H9 (cell line): ENCODE data around the gene SYNE3. TPM values are rescaled to one million over a fixed set of nuclear protein-coding genes. Genes with fewer than 3 reads are reported as not detected.

Source experiments
- DNase-seq: peaks from one replicate; pipeline ENCODE4 v3.0.0-alpha.2; 2017
- H2AFZ ChIP-seq: one replicate; pipeline ENCODE4 v1.6.1; 2013; ENCODE audit warnings: mild to moderate bottlenecking, low read length, control low read depth, moderate library complexity
- H2AK5ac ChIP-seq: 2 replicates; pipeline ENCODE4 v1.6.1; 2013; ENCODE audit warnings: low read length, control low read depth, mixed read lengths; ENCODE audit not compliant: insufficient read length
- H2BK120ac ChIP-seq: one replicate; pipeline ENCODE4 v1.6.1; 2013; ENCODE audit warnings: low read depth, mild to moderate bottlenecking, low read length, control low read depth, inconsistent platforms; ENCODE audit not compliant: poor library complexity, severe bottlenecking
- H2BK12ac ChIP-seq: 2 replicates; pipeline ENCODE4 v1.6.1; 2013; ENCODE audit warnings: low read length, control low read depth, mixed read lengths, low read depth; ENCODE audit not compliant: insufficient read length
- H2BK15ac ChIP-seq: 2 replicates; pipeline ENCODE4 v1.6.1; 2013; ENCODE audit warnings: low read depth, low read length, control low read depth
- H2BK20ac ChIP-seq: one replicate; pipeline ENCODE4 v1.6.1; 2013; ENCODE audit warnings: low read depth, mild to moderate bottlenecking, low read length, control low read depth, inconsistent platforms; ENCODE audit not compliant: poor library complexity, severe bottlenecking
- H2BK5ac ChIP-seq: 2 replicates; pipeline ENCODE4 v1.6.1; 2013; ENCODE audit warnings: low read length, control low read depth, mixed read lengths; ENCODE audit not compliant: insufficient read length
- H3K14ac ChIP-seq: 2 replicates; pipeline ENCODE4 v1.6.1; 2013; ENCODE audit warnings: low read length, control low read depth; ENCODE audit not compliant: insufficient read depth
- H3K18ac ChIP-seq: 2 replicates; pipeline ENCODE4 v1.6.1; 2013; ENCODE audit warnings: low read depth, mild to moderate bottlenecking, mixed read lengths, low read length, control low read depth; ENCODE audit not compliant: insufficient read length
- H3K23ac ChIP-seq: 2 replicates; pipeline ENCODE4 v1.6.1; 2013; ENCODE audit warnings: low read length, control low read depth, mixed read lengths, low read depth; ENCODE audit not compliant: insufficient read length
- H3K23me2 ChIP-seq: 2 replicates; pipeline ENCODE4 v1.6.1; 2013; ENCODE audit warnings: low read depth, mild to moderate bottlenecking, mixed read lengths, low read length, control low read depth; ENCODE audit not compliant: insufficient read length, poor library complexity, severe bottlenecking
- H3K27ac ChIP-seq: 2 replicates; pipeline ENCODE4 v1.5.1; 2013; ENCODE audit warnings: low read length, control low read depth, mixed read lengths, low read depth; ENCODE audit not compliant: insufficient read length
- H3K27me3 ChIP-seq: 2 replicates; pipeline ENCODE4 v1.6.1; 2013; ENCODE audit warnings: low read length, control low read depth, inconsistent platforms; ENCODE audit not compliant: insufficient read depth
- H3K4ac ChIP-seq: 2 replicates; pipeline ENCODE4 v1.6.1; 2013; ENCODE audit warnings: low read depth, mild to moderate bottlenecking, control low read depth, inconsistent platforms, low read length, moderate library complexity
- H3K4me1 ChIP-seq: 2 replicates; pipeline ENCODE4 v1.6.1; 2013; ENCODE audit warnings: low read length, control low read depth, inconsistent platforms; ENCODE audit not compliant: insufficient read depth
- H3K4me2 ChIP-seq: 2 replicates; pipeline ENCODE4 v1.6.1; 2013; ENCODE audit warnings: low read length, control low read depth, mixed read lengths; ENCODE audit not compliant: insufficient read length, insufficient read depth
- H3K56ac ChIP-seq: 2 replicates; pipeline ENCODE4 v1.6.1; 2013; ENCODE audit warnings: low read depth, mild to moderate bottlenecking, mixed read lengths, low read length, control low read depth; ENCODE audit not compliant: insufficient read length
- H3K79me1 ChIP-seq: 2 replicates; pipeline ENCODE4 v1.6.1; 2013; ENCODE audit warnings: low read depth, mild to moderate bottlenecking, moderate library complexity, low read length, control low read depth, inconsistent platforms; ENCODE audit not compliant: insufficient read depth, poor library complexity, severe bottlenecking
- H3K79me2 ChIP-seq: 2 replicates; pipeline ENCODE4 v1.6.1; 2013; ENCODE audit warnings: low read length, control low read depth, inconsistent platforms; ENCODE audit not compliant: insufficient read depth
- H3K9ac ChIP-seq: 2 replicates; pipeline ENCODE4 v1.6.1; 2013; ENCODE audit warnings: low read length, control low read depth, mixed read lengths; ENCODE audit not compliant: insufficient read length; ENCODE audit errors: extremely low read depth
- H3K9me3 ChIP-seq: one replicate; pipeline ENCODE4 v1.6.1; 2013; ENCODE audit warnings: low read depth, low read length, inconsistent platforms; ENCODE audit not compliant: control insufficient read depth
- H3T11ph ChIP-seq: one replicate; pipeline ENCODE4 v1.6.1; 2013; ENCODE audit warnings: mild to moderate bottlenecking, low read length, control low read depth, inconsistent platforms
- H4K20me1 ChIP-seq: one replicate; pipeline ENCODE4 v1.6.1; 2013; ENCODE audit not compliant: control insufficient read depth, insufficient read length, insufficient read depth
- H4K5ac ChIP-seq: 2 replicates; pipeline ENCODE4 v1.6.1; 2013; ENCODE audit warnings: low read depth, mild to moderate bottlenecking, mixed read lengths, low read length, control low read depth; ENCODE audit not compliant: insufficient read length
- H4K8ac ChIP-seq: replicated peaks from 2 replicates; pipeline ENCODE4 v1.6.1; 2013; ENCODE audit warnings: low read length, control low read depth, mixed read lengths, low read depth; ENCODE audit not compliant: insufficient read length
- H4K91ac ChIP-seq: 2 replicates; pipeline ENCODE4 v1.6.1; 2013; ENCODE audit warnings: low read depth, mild to moderate bottlenecking, moderate library complexity, mixed read lengths, low read length, control low read depth; ENCODE audit not compliant: insufficient read length
- H3K27ac Mint-ChIP-seq, 3 experiments: 2 replicates in 2 of 3; 3 replicates in 1 of 3; pipeline ENCODE4 v1.8.0; 2020 to 2021; ENCODE audit warnings: mixed read lengths in 3 of 3, mild to moderate bottlenecking in 1 of 3, moderate library complexity in 1 of 3
- H3K27me3 Mint-ChIP-seq: 2 replicates; pipeline ENCODE4 v1.8.0; 2021; ENCODE audit warnings: low read depth, mild to moderate bottlenecking, moderate library complexity, mixed read lengths
- H3K36me3 Mint-ChIP-seq, 3 experiments: 2 replicates in 2 of 3; 3 replicates in 1 of 3; pipeline ENCODE4 v1.8.0; 2020 to 2021; ENCODE audit warnings: low read depth in 3 of 3, mixed read lengths in 3 of 3; ENCODE audit not compliant: insufficient read depth in 1 of 3
- H3K4me1 Mint-ChIP-seq, 2 experiments: 2 replicates each; pipeline ENCODE4 v1.8.0; 2020; ENCODE audit warnings: mixed read lengths in 2 of 2
- H3K4me3 Mint-ChIP-seq, 2 experiments: 2 replicates in 1 of 2; 3 replicates in 1 of 2; pipeline ENCODE4 v1.8.0; 2020 to 2021; ENCODE audit warnings: mild to moderate bottlenecking in 2 of 2, mixed read lengths in 2 of 2, moderate library complexity in 1 of 2
- H3K9me3 Mint-ChIP-seq, 2 experiments: 2 replicates in 1 of 2; 3 replicates in 1 of 2; pipeline ENCODE4 v1.8.0; 2020; ENCODE audit warnings: mild to moderate bottlenecking in 2 of 2, mixed read lengths in 2 of 2, moderate library complexity in 1 of 2
- CTCF ChIP-seq: fragments of 200-600 bp; sonication (generic); conservative IDR thresholded peaks from 3 replicates; pipeline ENCODE4 v1.8.0; 2021; ENCODE audit warnings: antibody characterized with exemption, mild to moderate bottlenecking
- WGBS: extraction: QIAGEN DNeasy Blood & Tissue Kit; methylation state at CpG from one replicate; pipeline ENCODE4 v1.1.7; 2013; ENCODE audit warnings: missing lambda C conversion rate, low lambda C conversion rate, mixed read lengths; ENCODE audit not compliant: insufficient read length; ENCODE audit errors: extremely low coverage; 5-methylcytosine and 5-hydroxymethylcytosine counted together
- total RNA-seq: library from RNA; stranded (reverse); gene quantifications from 2 replicates; pipeline ENCODE4 v1.2.1, GENCODE V29; 2021

The SYNE3 gene
- total RNA-seq, 1 experiment from 2014 or later, result 0.11 TPM

GRCh38 chr14:95495538-95496025, 20.9 kb downstream of the SYNE3 start:
- Histone ChIP-seq H3T11ph (no peak overlapping the region), H3K4ac (no peak overlapping the region), H2BK12ac (no peak overlapping the region), H3K4me2 (no peak overlapping the region), H3K18ac (no peak overlapping the region), H2BK15ac (no peak overlapping the region), H3K4me1 (no peaks in the 10 kb centered on the region), H3K9me3 (no peaks in the 10 kb centered on the region), H4K8ac (no peak overlapping the region), H3K79me1 (no peaks in the 10 kb centered on the region), H3K27ac (no peak overlapping the region), H2AFZ (no peak overlapping the region), H3K14ac (no peak overlapping the region; the same call in 1 of the 2 replicates), H2BK20ac (no peak overlapping the region), H3K79me2 (no peaks in the 10 kb centered on the region), H2BK120ac (no peak overlapping the region), H3K9ac (no peak overlapping the region), H4K5ac (no peak overlapping the region), H3K27me3 (no peaks in the 10 kb centered on the region), H4K20me1 (no peaks in the 10 kb centered on the region), H2AK5ac (no peak overlapping the region), H3K23me2 (no peaks in the 10 kb centered on the region), H2BK5ac (no peak overlapping the region), H3K56ac (no peak overlapping the region), H3K23ac (no peak overlapping the region), H4K91ac (no peak overlapping the region)
- Mint-ChIP-seq H3K27ac (no peak overlapping the region; a peak in 1 of 7 replicates), H3K27me3 (no peaks in the 10 kb centered on the region; the same call in 1 of the 2 replicates), H3K4me1 (peaks cover 1 to 6% of the 10 kb centered on the region in 2 experiments), H3K36me3 (no peaks in the 10 kb centered on the region), H3K9me3 (peaks cover 0 to 3% of the 10 kb centered on the region in 2 experiments; a peak in 1 of 5 replicates), H3K4me3 (no peak overlapping the region)
- WGBS, result no CpG with 5 or more reads among the region's 8 CpGs
- DNase-seq, result no peak
- no peak for TF ChIP-seq CTCF
